ENCODE results near the gene RRAGD. TPM values are rescaled to one million over a fixed set of nuclear protein-coding genes. Genes with fewer than 3 reads are reported as not detected.
A peak's percentile ranks its signal among the peaks of the same experiment; 100 is the strongest.

RRAGD gene
- total and polyA plus RNA-seq, 2 of the 13 experiments (the other 11 are each of a cell fraction or from before 2014, with no cell fraction given): 0.35 to 0.53 TPM

GRCh38 chr6:89321131-89321970 is 90.7 kb downstream of the RRAGD start:
- CTCF ChIA-PET (ENCODE audit: low intra/inter-chr PET ratio, low total read pairs): no interaction called here
- Histone ChIP-seq H3K27ac (ENCODE audit: extremely low read length, insufficient read depth, low read length) (no peak overlapping the region), H3K9me3 (ENCODE audit: low read length) (0 out of 2 replicates have a peak, but pooled peaks cover 5% of the 10 kb centered on the region), H3K4me3 (replicated peaks in 1 of 3; ENCODE audit: insufficient read depth in 1 of 3, low read depth in 2 of 3, low read length in 3 of 3) (no peak overlapping the region), H3K4me1 (ENCODE audit: insufficient read depth, low read length) (peaks cover 38% of the 10 kb centered on the region), H3K4me2 (ENCODE audit: low read depth, low read length) (0 out of 2 replicates have a peak overlapping the region, but pooled peaks have one; percentile 29), H3K36me3 (replicated peaks in 1 of 2; ENCODE audit: control insufficient read depth in 1 of 2, insufficient read depth in 2 of 2, low read length in 2 of 2) (no peaks in the 10 kb centered on the region), H3K79me2 (ENCODE audit: insufficient read depth, low read length) (no peaks in the 10 kb centered on the region), H2AFZ (ENCODE audit: low read length) (no peak overlapping the region), H4K20me1 (ENCODE audit: insufficient read depth, low read length) (no peaks in the 10 kb centered on the region), H3K9ac (ENCODE audit: insufficient read depth, low read depth, low read length) (no peak overlapping the region), H3K27me3 (ENCODE audit: control insufficient read depth in 1 of 2, insufficient read depth in 2 of 2, low read length in 2 of 2) (no peaks in the 10 kb centered on the region)
- DNase-seq (ENCODE audit: low spot score) (peak; percentile 12), ATAC-seq (0 out of 3 replicates have a peak, but pooled peaks have one; percentile 36), FAIRE-seq (no peak)
- intact Hi-C loops (cut with micrococcal nuclease; ENCODE audit: unreplicated experiment): no loop called here
- POLR2A ChIA-PET: no interaction called here
- in situ Hi-C loops (cut with HindIII; ENCODE audit: extremely low pct_ligation_motif_present, low pct_unique_long_range_greater_than_20kb): no loop called here
- 74% methylated on average over 9 of the region's 9 CpGs for WGBS (ENCODE audit: low lambda C conversion rate)
- no peak for TF ChIP-seq KDM1A (CRISPR knock-in tag; IDR thresholded peaks at IDR 0.05)
- TF ChIP-seq ONECUT2 (CRISPR knock-in tag; IDR thresholded peaks at IDR 0.05): no peak
- no peak for TF ChIP-seq MEIS1 (CRISPR knock-in tag; IDR thresholded peaks at IDR 0.05; ENCODE audit: borderline replicate concordance)
- no peak for TF ChIP-seq CSRNP1 (CRISPR knock-in tag; IDR thresholded peaks at IDR 0.05)
- no peak for TF ChIP-seq ZNF235 (CRISPR knock-in tag; IDR thresholded peaks at IDR 0.05; ENCODE audit: borderline replicate concordance)
- TF ChIP-seq ARNT2 (CRISPR knock-in tag; IDR thresholded peaks at IDR 0.05; ENCODE audit: low read depth): no peak
- TF ChIP-seq ZNF629 (CRISPR knock-in tag; conservative IDR thresholded peaks at IDR 0.05): no peak
- no peak for TF ChIP-seq ZNF383 (CRISPR knock-in tag; IDR thresholded peaks at IDR 0.05; ENCODE audit: borderline replicate concordance)
- no peak for TF ChIP-seq ZUFSP (CRISPR knock-in tag; IDR thresholded peaks at IDR 0.05; ENCODE audit: borderline replicate concordance)
- TF ChIP-seq ZFP62 (CRISPR knock-in tag; IDR thresholded peaks at IDR 0.05): no peak
- no peak for TF ChIP-seq SUZ12 (IDR thresholded peaks at IDR 0.05; ENCODE audit: low read depth, low read length)
- TF ChIP-seq FOSL2 (CRISPR knock-in tag; IDR thresholded peaks at IDR 0.05): no peak
- no peak for TF ChIP-seq ZNF430 (CRISPR knock-in tag; IDR thresholded peaks at IDR 0.05)
- TF ChIP-seq ZNF180 (CRISPR knock-in tag; IDR thresholded peaks at IDR 0.05; ENCODE audit: borderline replicate concordance, low read depth): no peak
- BruUV-seq (replicated peaks): no TSS peak

Measured in HepG2 (cell line).